KG1 (cell line): Measurements from ENCODE around the gene CYP4F3.
"Not testable (repeated sequence)": the region's sequence is repeated elsewhere in the genome, so short reads cannot be mapped to it uniquely, and the experiment has no call there.

ENCODE experiments used
- DNase-seq: peaks from one replicate; lab custom pipeline; 2025; lab: John Stamatoyannopoulos, UW

CYP4F3 gene

DNA sequence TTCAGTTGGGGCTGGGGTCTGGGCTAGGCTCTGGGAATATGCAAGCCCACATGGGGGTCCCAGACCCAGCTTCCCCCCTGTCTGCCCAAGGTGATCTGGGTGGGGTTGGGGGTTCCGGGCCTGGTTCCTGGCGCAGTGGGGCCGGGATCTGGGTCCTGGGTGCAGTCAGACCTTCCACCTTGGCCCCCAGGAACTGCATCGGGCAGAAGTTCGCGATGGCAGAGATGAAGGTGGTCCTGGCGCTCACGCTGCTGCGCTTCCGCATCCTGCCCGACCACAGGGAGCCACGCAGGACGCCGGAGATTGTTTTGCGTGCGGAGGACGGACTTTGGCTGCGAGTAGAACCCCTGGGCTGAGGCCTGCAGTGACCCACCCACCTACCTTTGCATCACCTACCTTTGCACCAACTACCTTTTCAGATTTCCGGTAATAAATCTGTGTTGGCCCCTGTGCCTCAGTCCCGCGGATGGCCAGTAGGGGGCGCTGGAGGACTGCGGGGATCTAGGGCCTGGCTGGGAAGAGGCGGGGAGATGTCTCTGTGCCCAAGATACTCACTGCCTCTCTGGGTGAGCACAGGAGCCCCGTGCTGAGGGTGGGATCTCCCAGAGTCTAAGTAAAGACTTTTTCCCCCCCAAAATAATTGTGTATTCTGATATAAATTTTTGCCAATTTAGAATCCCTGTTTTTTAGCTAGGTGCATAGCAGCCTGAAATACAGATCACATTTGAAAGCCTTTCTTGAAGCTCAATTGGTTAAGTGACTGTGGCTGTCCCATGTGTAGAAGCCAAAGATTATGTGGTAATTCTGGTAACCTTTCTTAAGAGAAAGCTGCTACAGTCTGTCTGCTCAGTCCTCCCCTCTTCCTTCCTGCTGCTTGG, 11.5 kb upstream of the CYP4F3 start:
- DNase-seq = peak; percentile 50

- no peak for DNase-seq
These were observed 8.9 kb upstream of the CYP4F3 start for GRCh38 chr19:15631817-15632216.

DNA sequence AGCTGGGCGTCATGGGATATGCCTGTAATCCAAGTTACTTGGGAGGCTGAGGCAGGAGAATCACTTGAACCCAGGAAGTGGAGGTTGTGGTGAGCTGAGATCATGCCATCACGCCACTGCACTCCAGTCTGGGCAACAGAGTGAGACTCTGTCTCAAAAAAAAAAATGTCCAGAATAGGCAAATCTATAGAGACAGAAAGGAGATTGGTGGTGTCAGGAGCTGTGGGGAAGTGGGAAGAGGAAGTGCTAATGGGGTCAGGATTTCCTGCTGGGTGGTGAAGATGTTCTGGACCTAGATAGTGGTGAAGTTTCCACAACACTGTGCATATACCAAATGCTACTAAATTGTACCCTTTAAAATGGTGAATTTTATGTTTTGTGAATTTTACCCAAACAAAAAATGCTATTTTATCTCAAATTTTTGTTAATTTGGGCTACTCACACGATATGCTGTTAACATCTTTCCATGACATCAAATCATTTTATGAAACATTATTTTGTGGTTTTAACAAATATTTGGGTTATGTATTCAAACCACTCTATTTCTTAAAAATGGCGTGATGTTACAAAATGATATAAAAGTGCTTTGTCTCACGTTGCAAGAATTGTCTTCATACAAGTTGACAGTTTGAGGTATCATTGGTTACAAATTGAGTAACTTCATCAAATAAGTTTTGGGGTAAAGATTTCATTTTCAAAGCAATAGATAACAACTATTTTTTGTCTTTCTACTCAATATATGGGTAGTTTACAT, 7.4 kb upstream of the CYP4F3 start:
- DNase-seq = no peak

DNA sequence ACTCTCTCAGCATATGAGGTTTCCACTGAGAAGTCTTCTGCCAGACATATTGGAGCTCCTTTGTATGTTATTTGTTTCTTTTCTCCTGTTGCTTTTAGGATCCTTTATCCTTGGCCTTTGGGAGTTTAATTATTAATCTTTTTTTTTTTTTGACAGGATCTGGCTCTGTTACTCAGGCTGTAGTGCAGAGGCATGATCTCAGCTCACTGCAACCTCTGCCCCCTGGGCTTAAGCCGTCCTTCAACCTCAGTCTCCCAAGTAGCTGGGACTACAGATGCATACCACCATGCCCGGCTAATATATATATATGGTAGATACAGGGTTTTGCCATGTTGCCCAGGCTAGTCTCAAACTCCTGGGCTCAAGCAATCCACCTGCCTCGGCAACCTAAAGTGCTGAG, 6.6 kb upstream of the CYP4F3 start:
- DNase-seq = no peak

- no peak for DNase-seq
These were observed 5.5 kb upstream of the CYP4F3 start for GRCh38 chr19:15635016-15635805.

DNA sequence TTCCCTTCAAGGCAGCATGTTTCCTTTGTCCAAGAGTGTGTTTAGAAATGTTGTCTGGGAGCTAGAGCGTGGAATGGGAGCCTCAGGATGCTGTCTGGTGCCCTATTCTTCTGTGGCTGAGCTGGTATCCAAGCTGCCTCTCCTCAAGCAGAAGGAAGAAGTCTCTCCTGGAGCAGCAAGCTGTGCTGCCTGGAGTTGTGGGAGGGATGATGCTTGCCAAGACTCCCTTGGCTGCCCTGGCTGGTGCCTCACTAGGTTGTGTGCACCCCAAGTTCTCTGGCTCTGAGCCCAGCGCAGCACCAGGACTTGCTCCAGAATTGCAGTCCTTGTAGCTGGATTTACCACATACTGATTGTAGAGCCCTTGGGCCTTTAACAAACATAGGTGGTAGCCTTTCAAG, 4.7 kb upstream of the CYP4F3 start:
- no peak for DNase-seq

- DNase-seq = no peak
These were observed 1.1 kb upstream of the CYP4F3 start for GRCh38 chr19:15639596-15639995.

- no peak for DNase-seq
These were observed 354 bp downstream of the CYP4F3 start for GRCh38 chr19:15640904-15641597.

DNA sequence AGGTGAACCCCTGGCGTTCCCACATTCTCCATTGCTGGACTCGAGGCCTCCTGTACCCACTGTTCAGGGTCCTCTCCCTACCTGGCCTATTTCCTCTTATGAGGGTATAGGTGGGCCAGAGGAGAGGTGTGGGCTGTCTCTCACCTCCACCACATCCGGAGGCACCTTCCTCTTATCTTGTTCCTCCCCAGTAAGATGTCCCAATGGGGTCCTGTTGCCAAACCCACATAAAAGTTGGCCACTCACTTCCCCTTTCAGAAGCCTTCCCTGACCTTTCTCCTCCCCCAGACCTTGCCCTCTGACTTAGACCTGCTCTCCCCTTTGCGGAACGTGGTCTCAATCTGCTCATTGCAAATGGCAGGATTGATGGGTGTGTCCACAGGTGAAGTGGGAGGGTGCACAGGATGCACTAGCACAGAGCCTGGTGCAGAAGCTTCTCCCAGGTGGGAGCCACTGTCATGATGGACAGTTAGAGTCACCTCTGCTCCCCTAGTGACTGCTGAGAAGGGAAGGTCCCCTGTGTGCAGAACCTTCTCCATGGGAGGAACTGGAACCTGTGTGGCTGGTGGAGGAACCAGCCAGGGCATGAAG, 1.3 kb downstream of the CYP4F3 start:
- no peak for DNase-seq

- DNase-seq = no peak
These were observed 2.1 kb downstream of the CYP4F3 start for GRCh38 chr19:15642807-15643206.

DNA sequence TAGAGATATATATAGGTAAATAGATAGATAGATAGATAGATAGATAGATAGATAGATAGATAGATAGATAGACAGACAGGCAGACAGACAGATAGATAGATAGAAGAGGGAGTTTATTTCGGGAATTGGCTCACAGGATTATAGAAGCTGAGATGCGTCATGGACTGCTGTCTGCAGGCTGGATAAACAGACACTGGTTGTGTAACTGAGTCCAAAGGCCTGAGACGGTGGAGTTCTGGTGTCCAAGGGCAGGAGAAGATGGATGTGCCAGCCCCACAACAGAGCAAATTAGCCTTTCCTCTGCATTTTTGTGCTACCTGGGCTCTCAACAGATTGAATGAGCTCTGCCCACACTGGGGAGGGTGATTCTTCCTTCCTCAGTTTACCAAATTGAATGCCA, 2.7 kb downstream of the CYP4F3 start:
- DNase-seq = no peak

DNA sequence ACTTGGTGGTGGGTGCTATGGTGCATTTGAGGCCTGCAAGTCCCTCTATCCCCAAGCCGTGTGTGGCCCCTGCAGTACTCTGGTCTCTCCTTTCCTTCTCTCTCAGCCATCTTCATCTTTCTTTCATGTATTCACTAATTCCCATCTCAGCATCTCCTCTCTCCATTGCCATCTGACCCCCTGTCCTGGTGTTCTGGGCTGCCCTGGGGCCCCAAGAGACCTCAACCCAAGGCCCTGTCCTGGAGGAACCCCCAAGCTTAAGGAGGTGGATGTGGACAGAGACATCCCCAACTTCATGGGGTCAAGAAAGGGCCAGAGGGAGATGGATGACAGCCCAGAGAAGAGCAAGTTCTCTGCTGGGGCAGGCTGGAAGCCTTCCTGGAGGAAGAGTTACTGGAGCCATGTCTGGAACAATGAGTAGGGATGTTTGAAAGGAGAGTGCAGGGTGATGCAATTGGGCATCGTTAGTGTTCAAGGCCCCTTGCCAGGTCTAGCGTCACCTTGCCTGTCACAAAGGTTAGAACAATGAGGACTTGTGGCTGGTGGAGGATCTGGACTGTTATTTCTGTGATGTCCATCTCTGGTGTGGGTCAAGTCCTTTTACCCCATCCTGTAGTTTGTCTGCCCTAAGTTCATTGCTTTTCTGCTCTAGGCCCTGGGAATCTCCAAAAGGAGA, 3.5 kb downstream of the CYP4F3 start:
- DNase-seq = no peak

GRCh38 chr19:15644816-15645215, 4.1 kb downstream of the CYP4F3 start:
- DNase-seq = no peak

DNA sequence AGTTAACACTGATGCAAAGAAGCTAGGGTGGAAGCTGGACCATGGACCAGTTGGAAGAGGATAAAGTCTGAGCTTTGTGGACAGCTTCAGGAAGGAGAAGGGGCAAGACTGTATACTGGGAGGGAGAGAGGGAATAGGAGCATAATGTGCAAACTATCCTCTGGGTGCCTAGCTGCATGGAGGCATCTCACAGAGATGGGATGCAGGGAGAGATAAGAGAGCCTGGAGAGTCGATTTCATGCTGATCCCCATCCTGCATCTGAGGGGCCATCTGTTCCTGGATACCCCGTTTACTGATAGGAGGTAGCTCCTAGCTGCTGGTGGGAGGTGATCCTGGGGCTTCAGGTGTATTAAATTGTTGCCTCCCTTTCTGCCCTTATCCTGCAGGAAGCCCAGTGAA, 8.8 kb downstream of the CYP4F3 start:
- no peak for DNase-seq

GRCh38 chr19:15650123-15650522, 9.4 kb downstream of the CYP4F3 start:
- not testable (repeated sequence) for DNase-seq

DNA sequence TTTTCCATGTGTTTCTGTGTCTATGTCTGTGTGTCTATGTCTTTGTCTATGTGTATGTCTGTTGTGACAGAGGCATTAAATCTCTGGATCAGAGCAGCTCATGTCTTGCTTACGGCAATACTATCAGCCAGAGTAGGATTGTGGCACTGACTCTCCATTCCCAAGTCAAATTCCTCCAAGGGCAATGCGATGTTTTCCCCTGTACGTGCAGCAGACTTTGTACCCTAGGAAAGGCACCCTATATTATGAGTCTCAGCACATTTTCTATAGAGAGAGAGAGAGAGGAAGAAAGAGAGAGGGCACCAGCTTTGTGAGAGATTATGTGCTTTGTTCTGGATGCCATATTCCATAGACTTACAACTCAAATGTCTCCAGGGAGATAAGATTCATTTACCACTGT, 11.1 kb downstream of the CYP4F3 start:
- DNase-seq = no peak

DNA sequence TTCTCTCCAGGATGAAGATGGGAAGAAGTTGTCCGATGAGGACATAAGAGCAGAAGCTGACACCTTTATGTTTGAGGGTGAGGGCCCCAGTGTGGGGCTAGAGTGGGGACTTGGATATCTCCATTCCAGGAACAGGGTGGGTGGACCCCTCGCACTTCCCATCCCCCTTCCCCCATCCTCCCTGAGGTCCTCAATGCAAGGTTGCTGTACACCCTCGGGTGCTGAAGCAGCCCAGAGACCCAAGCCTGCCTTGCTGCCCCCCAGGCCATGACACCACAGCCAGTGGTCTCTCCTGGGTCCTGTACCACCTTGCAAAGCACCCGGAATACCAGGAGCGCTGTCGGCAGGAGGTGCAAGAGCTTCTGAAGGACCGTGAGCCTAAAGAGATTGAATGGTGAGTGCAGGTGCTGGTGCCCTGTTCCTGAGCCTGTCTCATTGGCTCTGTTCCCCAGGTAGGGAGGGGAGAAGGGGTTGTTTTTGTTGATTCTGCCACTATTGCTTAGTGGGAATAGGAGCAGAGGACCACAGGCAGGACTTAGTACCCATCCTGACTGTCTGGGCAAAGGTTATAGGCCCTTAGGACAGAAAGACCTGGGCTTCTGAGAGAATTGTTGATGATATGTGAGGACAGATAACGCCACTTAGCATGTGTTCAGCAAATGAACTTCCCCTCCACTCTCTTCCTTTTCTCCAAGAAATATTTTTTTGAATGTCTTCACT, 12.0 kb downstream of the CYP4F3 start:
- DNase-seq = no peak

DNA sequence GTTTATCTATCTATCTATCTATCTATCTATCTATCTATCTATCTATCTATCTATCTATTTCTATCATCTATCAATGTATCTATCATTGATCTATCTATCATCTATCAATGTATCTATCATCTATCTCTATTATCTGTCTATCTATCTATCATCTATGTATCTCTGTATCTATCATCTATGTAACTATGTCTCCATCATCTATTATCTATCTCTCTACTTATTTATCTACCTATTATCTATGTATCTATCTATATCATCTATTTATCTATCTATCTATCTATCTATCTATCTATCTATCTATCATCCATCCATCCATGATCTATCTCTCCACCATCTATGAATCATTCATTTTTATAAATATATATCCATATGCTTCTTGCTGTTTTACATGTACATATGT, 15.8 kb downstream of the CYP4F3 start:
- DNase-seq = no peak

DNA sequence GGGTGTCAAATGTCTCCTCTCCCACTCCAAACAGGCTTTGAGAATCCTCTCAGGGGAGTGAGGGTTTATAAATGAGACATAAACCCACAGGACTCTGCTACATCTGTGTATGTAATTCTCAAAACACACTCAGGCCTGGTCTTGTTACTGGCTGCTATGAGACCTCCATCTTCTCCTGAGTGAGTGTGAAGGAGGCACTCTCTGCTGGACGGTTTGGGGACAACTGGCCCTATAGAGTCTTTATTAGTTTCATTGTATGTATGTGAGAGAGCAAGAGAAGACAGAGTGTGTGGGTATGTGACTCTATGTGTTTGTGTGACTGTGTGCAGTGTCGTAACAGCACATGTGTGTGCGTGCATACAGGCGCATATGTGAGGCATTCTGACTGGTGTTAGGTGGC, 22.6 kb downstream of the CYP4F3 start:
- DNase-seq = no peak

DNA sequence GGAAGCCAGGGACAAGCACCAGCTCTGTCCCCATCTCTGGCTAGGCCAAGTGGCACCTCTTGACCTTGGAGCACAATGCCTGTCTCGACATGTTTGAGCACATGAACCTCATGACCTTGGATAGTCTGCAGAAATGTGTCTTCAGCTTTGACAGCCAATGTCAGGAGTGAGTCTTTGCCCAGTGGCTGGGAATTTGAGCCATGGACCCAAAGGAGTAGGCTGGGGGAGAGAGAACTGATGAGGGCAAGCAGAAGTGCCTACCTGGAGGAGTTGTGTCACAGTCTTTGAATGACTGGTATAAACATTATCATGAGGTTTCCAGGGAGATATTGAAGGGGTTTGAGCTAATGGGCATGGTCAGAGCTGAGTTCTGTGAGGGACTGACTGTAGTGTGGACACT, 25.5 kb downstream of the CYP4F3 start:
- no peak for DNase-seq
